Left lung (tissue), 10 donors: ENCODE data around the gene NFKB1. TPM values are rescaled to one million over a fixed set of nuclear protein-coding genes. Genes with fewer than 3 reads are reported as not detected.

ENCODE experiments used
- ATAC-seq: fragments of 200-7000 bp; cut with Tn5 transposase; one replicate; pipeline ENCODE4 v1.9.1; 2020; ENCODE audit warnings: moderate library complexity
- DNase-seq, 4 donors: peaks; one replicate each; pipeline ENCODE4 v3.0.0-alpha.2; 2013 to 2020
- H3K27ac ChIP-seq, 2 donors: fragments of 200-600 bp; sonication (generic) in 1 of 2; one replicate each; pipeline versions ENCODE4 v1.5.0 to v1.8.0; 2020 to 2021
- H3K27me3 ChIP-seq, 2 donors: fragments of 200-600 bp; sonication (generic) in 1 of 2; one replicate each; pipeline versions ENCODE4 v1.5.0 to v1.8.0; 2020 to 2021
- H3K36me3 ChIP-seq, 2 donors: fragments of 200-600 bp; sonication (generic) in 1 of 2; one replicate each; pipeline versions ENCODE4 v1.5.0 to v1.8.0; 2020 to 2021
- H3K4me1 ChIP-seq, 2 donors: fragments of 200-600 bp; one replicate each; pipeline ENCODE4 v1.8.0; 2021
- H3K4me3 ChIP-seq, 2 donors: fragments of 200-600 bp; sonication (generic) in 1 of 2; one replicate each; pipeline versions ENCODE4 v1.5.0 to v1.8.0; 2020 to 2021; ENCODE audit warnings: mild to moderate bottlenecking in 1 of 2
- H3K9me3 ChIP-seq, 2 donors: fragments of 200-600 bp; sonication (generic) in 1 of 2; one replicate each; pipeline versions ENCODE4 v1.5.0 to v1.8.0; 2020 to 2021
- intact Hi-C, 2 donors: fragments of 100-400 bp; cut with DNase I; formaldehyde crosslinking; loops; one replicate each; pipeline versions ENCODE4 v1.11.2 to v1.14.2; 2022
- polyA plus RNA-seq, 6 donors: library from polyadenylated mRNA; unstranded; fragments of 120-200 nt; gene quantifications; one replicate each; pipeline ENCODE4 v1.2.1, GENCODE V29; 2013; ENCODE audit not compliant: insufficient read length in 6 of 6
- total RNA-seq, 2 donors: library from RNA; stranded (reverse); fragmentation: NEBNext Ultra II Directional; extraction: Animal tissue kit (Norgen Biotek cat#: 25700); gene quantifications; one replicate each; pipeline ENCODE4 v1.2.1, GENCODE V29; 2021
- TF ChIP-seq, protein P1 (sequence below), 2 donors: fragments of 200-600 bp; sonication (generic) in 1 of 2; IDR thresholded peaks; one replicate each; pipeline versions ENCODE4 v1.5.0 to v1.8.0; 2021; ENCODE audit warnings: antibody characterized with exemption in 2 of 2
- donor health status: DM: no; HTN: yes; CAD: no.
- donor health status: DM: no; HTN: no; CAD: no.

Gene NFKB1
- total and polyA plus RNA-seq, 8 donors, result 34.0 to 57.6 (median 39.2) TPM

GRCh38 chr4:102492531-102493241 is 8.5 kb upstream of the NFKB1 start:
- ATAC-seq, result no peak
- Histone ChIP-seq H3K27ac (no peak overlapping the region), H3K36me3 (no peaks in the 10 kb centered on the region), H3K4me1 (no peaks in the 10 kb centered on the region), H3K4me3 (no peak overlapping the region), H3K27me3 (no peaks in the 10 kb centered on the region), H3K9me3 (no peaks in the 10 kb centered on the region)
- intact Hi-C loops, result no loop called here
- TF ChIP-seq, protein P1, sequence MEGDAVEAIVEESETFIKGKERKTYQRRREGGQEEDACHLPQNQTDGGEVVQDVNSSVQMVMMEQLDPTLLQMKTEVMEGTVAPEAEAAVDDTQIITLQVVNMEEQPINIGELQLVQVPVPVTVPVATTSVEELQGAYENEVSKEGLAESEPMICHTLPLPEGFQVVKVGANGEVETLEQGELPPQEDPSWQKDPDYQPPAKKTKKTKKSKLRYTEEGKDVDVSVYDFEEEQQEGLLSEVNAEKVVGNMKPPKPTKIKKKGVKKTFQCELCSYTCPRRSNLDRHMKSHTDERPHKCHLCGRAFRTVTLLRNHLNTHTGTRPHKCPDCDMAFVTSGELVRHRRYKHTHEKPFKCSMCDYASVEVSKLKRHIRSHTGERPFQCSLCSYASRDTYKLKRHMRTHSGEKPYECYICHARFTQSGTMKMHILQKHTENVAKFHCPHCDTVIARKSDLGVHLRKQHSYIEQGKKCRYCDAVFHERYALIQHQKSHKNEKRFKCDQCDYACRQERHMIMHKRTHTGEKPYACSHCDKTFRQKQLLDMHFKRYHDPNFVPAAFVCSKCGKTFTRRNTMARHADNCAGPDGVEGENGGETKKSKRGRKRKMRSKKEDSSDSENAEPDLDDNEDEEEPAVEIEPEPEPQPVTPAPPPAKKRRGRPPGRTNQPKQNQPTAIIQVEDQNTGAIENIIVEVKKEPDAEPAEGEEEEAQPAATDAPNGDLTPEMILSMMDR (IDR thresholded peaks at IDR 0.05), result no peak
- DNase-seq, result no peak

- Histone ChIP-seq H3K27ac (no peak overlapping the region), H3K36me3 (no peaks in the 10 kb centered on the region), H3K9me3 (no peaks in the 10 kb centered on the region), H3K4me1 (no peaks in the 10 kb centered on the region), H3K4me3 (no peak overlapping the region), H3K27me3 (no peaks in the 10 kb centered on the region)
- ATAC-seq, result no peak
- DNase-seq, result no peak
- intact Hi-C loops, result no loop called here
- TF ChIP-seq, protein P1 (IDR thresholded peaks at IDR 0.05), result no peak
Observed at GRCh38 chr4:102493257-102493656, 7.9 kb upstream of the NFKB1 start.

GRCh38 chr4:102493794-102494193 is 7.4 kb upstream of the NFKB1 start:
- intact Hi-C loops, result no loop called here
- H3K27me3 ChIP-seq, result no peaks in the 10 kb centered on the region
- no peaks in the 10 kb centered on the region for H3K9me3 ChIP-seq
- no peaks in the 10 kb centered on the region for H3K36me3 ChIP-seq
- TF ChIP-seq, protein P1 (IDR thresholded peaks at IDR 0.05), result no peak
- H3K27ac ChIP-seq, result no peak overlapping the region
- peak; percentile 89 for ATAC-seq
- no peak overlapping the region for H3K4me3 ChIP-seq
- DNase-seq, result peak in 1 of 4 donors; percentile 47
- H3K4me1 ChIP-seq, result no peaks in the 10 kb centered on the region

GRCh38 chr4:102494603-102495002 is 6.6 kb upstream of the NFKB1 start:
- Histone ChIP-seq H3K36me3 (no peaks in the 10 kb centered on the region), H3K4me1 (no peaks in the 10 kb centered on the region), H3K4me3 (no peak overlapping the region), H3K27ac (no peak overlapping the region), H3K27me3 (no peaks in the 10 kb centered on the region), H3K9me3 (no peaks in the 10 kb centered on the region)
- DNase-seq (no peak), ATAC-seq (no peak)
- TF ChIP-seq, protein P1 (IDR thresholded peaks at IDR 0.05), result no peak
- intact Hi-C loops, result no loop called here

DNA sequence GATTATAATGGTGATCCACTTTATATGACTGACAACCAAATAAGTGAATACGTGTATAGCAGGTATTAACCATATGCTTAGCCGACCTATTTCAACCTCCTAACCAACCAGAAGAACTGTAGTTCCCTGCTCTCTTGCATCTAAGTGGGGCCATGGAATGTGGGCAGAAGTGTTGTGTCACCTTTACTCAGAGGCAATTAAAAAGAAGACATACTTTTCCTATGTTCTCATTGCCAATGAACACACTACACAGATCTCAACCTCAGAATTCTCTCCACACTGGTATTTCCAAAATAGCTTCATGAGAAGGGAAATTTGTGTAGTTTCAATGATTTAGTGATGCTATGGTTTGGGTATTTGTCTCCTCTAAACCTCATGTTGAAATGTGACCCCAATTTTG is 3.2 kb upstream of the NFKB1 start:
- Histone ChIP-seq H3K27ac (no peak overlapping the region), H3K4me3 (no peak overlapping the region), H3K36me3 (no peaks in the 10 kb centered on the region), H3K4me1 (peaks cover under 1 to 11% of the 10 kb centered on the region in 2 donors), H3K27me3 (no peaks in the 10 kb centered on the region), H3K9me3 (no peaks in the 10 kb centered on the region)
- intact Hi-C loops, result no loop called here
- TF ChIP-seq, protein P1 (IDR thresholded peaks at IDR 0.05), result no peak
- DNase-seq, result no peak
- ATAC-seq, result no peak
